Measurements from ENCODE around the gene KRTAP25-1.

The KRTAP25-1 gene

DNA sequence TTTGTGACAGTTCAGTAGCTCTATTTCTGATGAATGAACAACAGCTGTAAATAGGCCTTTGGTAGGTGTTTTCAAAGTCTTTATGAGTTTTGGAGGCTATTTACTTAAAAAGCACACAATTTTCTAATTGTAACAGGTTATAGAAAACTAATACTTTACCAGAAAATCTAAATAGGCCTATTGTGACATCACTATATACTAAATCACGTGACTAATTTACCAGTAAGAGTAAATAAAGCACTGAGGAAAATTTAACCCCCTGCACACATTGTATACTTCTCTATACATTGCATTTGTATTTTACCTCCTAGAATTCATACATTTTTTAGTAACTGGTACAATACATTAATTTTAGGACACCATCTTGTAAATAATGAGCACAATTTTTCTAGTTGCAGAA lies 15.8 kb upstream of the KRTAP25-1 start:
- Histone ChIP-seq H3K79me2 (ENCODE audit: control insufficient read depth, insufficient read depth, low read length) (no peaks in the 10 kb centered on the region), H3K27ac (ENCODE audit: low read depth, low read length) (no peak overlapping the region), H3K56ac (ENCODE audit: low read length) (no peak overlapping the region), H2BK15ac (replicated peaks; ENCODE audit: low read depth) (no peak overlapping the region), H3K9ac (ENCODE audit: low read length) (no peak overlapping the region), H3K79me1 (ENCODE audit: low read length) (no peaks in the 10 kb centered on the region), H3K18ac (ENCODE audit: low read length) (no peak overlapping the region), H4K5ac (ENCODE audit: low read length) (no peak overlapping the region), H2BK5ac (ENCODE audit: low read length) (no peak overlapping the region), H2AK5ac (ENCODE audit: low read length) (no peak overlapping the region), H3K4me2 (ENCODE audit: low read length) (no peak overlapping the region), H3K36me3 (ENCODE audit: control insufficient read depth, insufficient read depth, low read length) (no peaks in the 10 kb centered on the region), H2BK120ac (ENCODE audit: low read depth, low read length) (no peak overlapping the region), H3K4ac (ENCODE audit: low read depth, low read length) (no peak overlapping the region), H3K4me3 (ENCODE audit: low read length) (no peak overlapping the region), H3K23ac (ENCODE audit: low read length) (no peak overlapping the region), H4K8ac (ENCODE audit: low read depth, low read length) (no peak overlapping the region), H3K27me3 (ENCODE audit: insufficient read depth, low read length, poor library complexity) (no peaks in the 10 kb centered on the region), H3K4me1 (ENCODE audit: control insufficient read depth, low read depth, low read length) (no peaks in the 10 kb centered on the region)
- DNase-seq, result no peak
- no CpG with 5 or more reads among the region's 1 CpG for WGBS (ENCODE audit: extremely low coverage, insufficient coverage, low lambda C conversion rate)

DNA sequence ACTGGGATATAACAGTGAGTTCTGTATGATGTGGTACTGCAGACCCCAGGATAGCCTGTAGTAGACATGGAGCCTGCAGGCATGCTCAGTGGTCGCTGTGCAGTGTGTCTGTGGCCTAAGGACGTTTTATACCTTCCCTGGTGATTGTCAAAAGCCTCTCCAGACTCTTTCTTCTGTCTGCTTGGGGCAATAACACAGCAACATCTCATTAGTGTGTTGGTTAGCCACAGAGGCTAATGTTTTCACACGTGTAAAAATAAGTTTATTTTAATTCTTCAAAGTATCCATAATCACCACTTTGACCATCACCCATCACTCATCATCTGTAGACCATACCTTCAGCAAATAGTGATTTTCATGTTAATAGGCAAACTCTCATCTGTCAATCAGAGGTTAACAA lies 6.5 kb downstream of the KRTAP25-1 start, which contains the start of gene KRTAP24-1:
Gene KRTAP24-1, minus strand, starts transcription at position 101 of the 400 bp plus-strand sequence. Its CDS starts 18 bp downstream, at position 83.
- Histone ChIP-seq H3K23ac (ENCODE audit: low read length) (no peak within 1 kb of the TSS), H3K79me1 (ENCODE audit: low read length) (no peaks in the 10 kb centered on the region)

DNA sequence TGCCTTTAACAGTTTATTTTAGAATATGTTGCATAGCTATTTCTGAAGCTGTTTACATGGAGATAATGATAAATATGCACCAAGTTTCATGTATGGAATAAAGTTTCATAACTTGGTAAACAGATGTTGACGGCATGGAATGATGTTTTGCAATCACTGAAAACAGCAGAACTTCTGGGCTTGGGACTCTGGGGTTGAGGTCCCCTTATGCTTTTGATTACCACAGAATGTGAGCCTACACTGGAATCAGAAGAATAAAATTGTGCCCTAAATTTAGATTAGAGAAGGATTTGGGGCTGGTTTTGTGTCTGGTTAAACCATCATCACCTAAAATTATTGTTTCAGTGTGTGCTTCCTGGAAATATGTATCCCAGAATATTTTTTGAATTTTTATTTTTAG lies 17.7 kb downstream of the KRTAP25-1 start:
- Histone ChIP-seq H3K23ac (ENCODE audit: low read length) (no peak overlapping the region), H2BK15ac (replicated peaks; ENCODE audit: low read depth) (no peak overlapping the region), H2BK120ac (ENCODE audit: low read depth, low read length) (no peak overlapping the region), H3K4ac (ENCODE audit: low read depth, low read length) (no peak overlapping the region), H3K4me2 (ENCODE audit: low read length) (no peak overlapping the region), H3K56ac (ENCODE audit: low read length) (no peak overlapping the region), H4K8ac (ENCODE audit: low read depth, low read length) (no peak overlapping the region), H3K18ac (ENCODE audit: low read length) (no peak overlapping the region), H2AK5ac (ENCODE audit: low read length) (no peak overlapping the region), H3K4me1 (ENCODE audit: control insufficient read depth, low read depth, low read length) (no peaks in the 10 kb centered on the region), H2BK5ac (ENCODE audit: low read length) (no peak overlapping the region), H3K9ac (ENCODE audit: low read length) (no peak overlapping the region), H3K79me1 (ENCODE audit: low read length) (no peaks in the 10 kb centered on the region), H4K5ac (ENCODE audit: low read length) (no peak overlapping the region), H3K4me3 (ENCODE audit: low read length) (no peak overlapping the region), H3K27me3 (ENCODE audit: insufficient read depth, low read length, poor library complexity) (no peaks in the 10 kb centered on the region), H3K27ac (ENCODE audit: low read depth, low read length) (no peak overlapping the region), H3K79me2 (ENCODE audit: control insufficient read depth, insufficient read depth, low read length) (no peaks in the 10 kb centered on the region), H3K36me3 (ENCODE audit: control insufficient read depth, insufficient read depth, low read length) (no peaks in the 10 kb centered on the region)
- no CpG with 5 or more reads among the region's 1 CpG for WGBS (ENCODE audit: extremely low coverage, insufficient coverage, low lambda C conversion rate)
- DNase-seq, result no peak

More for the DNA sequence above, 6.5 kb downstream of the KRTAP25-1 start, which contains the start of gene KRTAP24-1:
- H2BK120ac ChIP-seq (ENCODE audit: low read depth, low read length), result no peak within 1 kb of the TSS
- no peak within 1 kb of the TSS for H4K5ac ChIP-seq (ENCODE audit: low read length)
- DNase-seq, result no peak
- H3K36me3 ChIP-seq (ENCODE audit: control insufficient read depth, insufficient read depth, low read length), result no peaks in the 10 kb centered on the region
- WGBS (ENCODE audit: extremely low coverage, insufficient coverage, low lambda C conversion rate), result no CpG with 5 or more reads among the region's 3 CpGs
- no peak within 1 kb of the TSS for H3K4ac ChIP-seq (ENCODE audit: low read depth, low read length)
- H3K27ac ChIP-seq (ENCODE audit: low read depth, low read length), result no peak within 1 kb of the TSS
- H3K56ac ChIP-seq (ENCODE audit: low read length), result no peak within 1 kb of the TSS
- no peak within 1 kb of the TSS for H2BK15ac ChIP-seq (replicated peaks; ENCODE audit: low read depth)
- H3K4me2 ChIP-seq (ENCODE audit: low read length), result no peak within 1 kb of the TSS
- no peaks in the 10 kb centered on the region for H3K27me3 ChIP-seq (ENCODE audit: insufficient read depth, low read length, poor library complexity)
- no peak within 1 kb of the TSS for H3K18ac ChIP-seq (ENCODE audit: low read length)
- H3K9ac ChIP-seq (ENCODE audit: low read length), result no peak within 1 kb of the TSS
- no peak within 1 kb of the TSS for H2AK5ac ChIP-seq (ENCODE audit: low read length)
- H3K4me1 ChIP-seq (ENCODE audit: control insufficient read depth, low read depth, low read length), result no peaks in the 10 kb centered on the region
- H4K8ac ChIP-seq (ENCODE audit: low read depth, low read length), result no peak within 1 kb of the TSS
- no peaks in the 10 kb centered on the region for H3K79me2 ChIP-seq (ENCODE audit: control insufficient read depth, insufficient read depth, low read length)
- H3K4me3 ChIP-seq (ENCODE audit: low read length), result no peak within 1 kb of the TSS
- H2BK5ac ChIP-seq (ENCODE audit: low read length), result no peak within 1 kb of the TSS

DNA sequence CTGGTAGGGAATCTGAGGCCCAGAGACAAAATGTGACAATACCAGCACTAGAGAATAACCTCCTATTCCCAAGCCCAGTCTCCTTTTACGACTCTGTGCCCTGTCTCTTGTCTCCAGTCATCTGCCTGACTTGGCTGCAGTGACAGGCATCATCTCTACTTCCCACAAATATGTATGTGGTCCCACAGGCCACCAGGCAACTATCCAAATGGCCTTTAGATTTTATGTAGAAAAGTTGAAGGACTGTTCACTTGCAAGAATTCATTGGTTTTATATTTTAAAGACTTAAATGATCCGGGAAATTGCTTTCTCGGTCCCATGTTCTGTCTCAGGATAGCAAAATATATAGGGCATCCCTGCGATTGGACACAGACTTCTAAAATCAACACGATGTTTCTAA lies 18.2 kb downstream of the KRTAP25-1 start:
- no peak overlapping the region for H3K4me2 ChIP-seq (ENCODE audit: low read length)
- no peak overlapping the region for H2BK5ac ChIP-seq (ENCODE audit: low read length)
- H2BK120ac ChIP-seq (ENCODE audit: low read depth, low read length), result no peak overlapping the region
- no peak overlapping the region for H3K4ac ChIP-seq (ENCODE audit: low read depth, low read length)
- no peaks in the 10 kb centered on the region for H3K27me3 ChIP-seq (ENCODE audit: insufficient read depth, low read length, poor library complexity)
- no peaks in the 10 kb centered on the region for H3K36me3 ChIP-seq (ENCODE audit: control insufficient read depth, insufficient read depth, low read length)
- no peak overlapping the region for H2BK15ac ChIP-seq (replicated peaks; ENCODE audit: low read depth)
- no peak overlapping the region for H3K18ac ChIP-seq (ENCODE audit: low read length)
- no peak for DNase-seq
- H3K9ac ChIP-seq (ENCODE audit: low read length), result no peak overlapping the region
- H3K4me3 ChIP-seq (ENCODE audit: low read length), result no peak overlapping the region
- no peak overlapping the region for H3K56ac ChIP-seq (ENCODE audit: low read length)
- H3K27ac ChIP-seq (ENCODE audit: low read depth, low read length), result no peak overlapping the region
- H4K5ac ChIP-seq (ENCODE audit: low read length), result no peak overlapping the region
- no peaks in the 10 kb centered on the region for H3K79me1 ChIP-seq (ENCODE audit: low read length)
- no peak overlapping the region for H4K8ac ChIP-seq (ENCODE audit: low read depth, low read length)
- H3K23ac ChIP-seq (ENCODE audit: low read length), result no peak overlapping the region
- H3K4me1 ChIP-seq (ENCODE audit: control insufficient read depth, low read depth, low read length), result no peaks in the 10 kb centered on the region
- H2AK5ac ChIP-seq (ENCODE audit: low read length), result no peak overlapping the region
- no peaks in the 10 kb centered on the region for H3K79me2 ChIP-seq (ENCODE audit: control insufficient read depth, insufficient read depth, low read length)
- no CpG with 5 or more reads among the region's 5 CpGs for WGBS (ENCODE audit: extremely low coverage, insufficient coverage, low lambda C conversion rate)

DNA sequence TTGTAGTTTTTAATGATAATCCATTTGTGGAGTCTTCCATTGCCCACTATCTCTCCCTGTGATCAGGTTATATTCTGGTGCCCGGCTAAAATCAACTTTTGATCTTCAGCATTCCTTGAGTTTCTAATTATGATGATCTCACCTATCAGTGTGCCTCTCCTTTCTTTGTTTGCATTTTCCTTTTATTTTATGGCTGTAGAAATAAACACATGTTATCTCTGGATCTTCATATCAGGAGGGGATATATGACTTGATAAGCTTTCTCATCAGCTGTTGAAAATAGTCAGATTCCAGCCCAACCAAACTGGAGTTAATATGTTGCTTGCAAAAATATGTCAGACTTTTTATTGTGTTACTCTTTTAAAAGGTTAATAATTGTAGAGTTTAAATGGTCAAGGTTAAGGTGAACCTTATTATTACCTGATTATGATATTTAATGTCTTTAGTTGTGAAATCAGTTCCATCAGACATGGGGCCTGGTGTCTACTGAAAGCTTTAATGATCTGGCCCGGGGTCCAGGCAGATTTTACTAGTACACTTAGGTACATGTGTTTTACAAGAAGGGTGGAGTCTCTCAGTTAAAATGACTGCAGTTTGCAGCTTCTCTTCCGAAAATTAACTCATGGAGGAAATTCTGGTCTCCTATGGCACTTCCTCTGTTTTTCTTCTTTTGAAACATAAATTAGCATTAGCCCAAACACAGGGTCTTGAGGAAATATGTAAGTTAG lies 19.3 kb downstream of the KRTAP25-1 start:
- Histone ChIP-seq H3K27ac (ENCODE audit: low read depth, low read length) (no peak overlapping the region), H3K27me3 (ENCODE audit: insufficient read depth, low read length, poor library complexity) (no peaks in the 10 kb centered on the region), H3K9ac (ENCODE audit: low read length) (no peak overlapping the region), H2BK15ac (replicated peaks; ENCODE audit: low read depth) (no peak overlapping the region), H3K56ac (ENCODE audit: low read length) (no peak overlapping the region), H4K5ac (ENCODE audit: low read length) (no peak overlapping the region), H2AK5ac (ENCODE audit: low read length) (no peak overlapping the region), H3K18ac (ENCODE audit: low read length) (no peak overlapping the region), H2BK120ac (ENCODE audit: low read depth, low read length) (no peak overlapping the region), H3K4me2 (ENCODE audit: low read length) (no peak overlapping the region), H4K8ac (ENCODE audit: low read depth, low read length) (no peak overlapping the region), H3K4ac (ENCODE audit: low read depth, low read length) (no peak overlapping the region), H3K79me2 (ENCODE audit: control insufficient read depth, insufficient read depth, low read length) (no peaks in the 10 kb centered on the region), H3K79me1 (ENCODE audit: low read length) (no peaks in the 10 kb centered on the region), H3K4me1 (ENCODE audit: control insufficient read depth, low read depth, low read length) (no peaks in the 10 kb centered on the region), H3K4me3 (ENCODE audit: low read length) (no peak overlapping the region), H2BK5ac (ENCODE audit: low read length) (no peak overlapping the region), H3K23ac (ENCODE audit: low read length) (no peak overlapping the region), H3K36me3 (ENCODE audit: control insufficient read depth, insufficient read depth, low read length) (no peaks in the 10 kb centered on the region)
- WGBS (ENCODE audit: extremely low coverage, insufficient coverage, low lambda C conversion rate), result no CpG with 5 or more reads among the region's 3 CpGs
- no peak for DNase-seq
